ENCODE measurements around the gene CPA2. TPM values are rescaled to one million over a fixed set of nuclear protein-coding genes. Genes with fewer than 3 reads are reported as not detected.
"Not testable (repeated sequence)": the region's sequence is repeated elsewhere in the genome, so short reads cannot be mapped to it uniquely, and the experiment has no call there.

Gene CPA2
- total RNA-seq, 1 experiment from 2014 or later: not detected

- not testable (repeated sequence) for H3K4me3 ChIP-seq; H3K27ac ChIP-seq; H3K36me3 ChIP-seq; H3K9me3 ChIP-seq (replicated peaks); H3K4me1 ChIP-seq (replicated peaks); H3K27me3 ChIP-seq (replicated peaks); DNase-seq (ENCODE audit: low read depth in 1 of 2, low spot score in 2 of 2)
Measured at GRCh38 chr7:130321542-130322229, 55.0 kb downstream of the CPA2 start.

GRCh38 chr7:130322615-130323014 lies 56.0 kb downstream of the CPA2 start:
- H3K4me3 ChIP-seq: no peak overlapping the region
- H3K27ac ChIP-seq: no peak overlapping the region
- H3K36me3 ChIP-seq: no peaks in the 10 kb centered on the region
- H3K4me1 ChIP-seq (replicated peaks): no peaks in the 10 kb centered on the region; the same call in 1 of the 2 replicates
- H3K27me3 ChIP-seq (replicated peaks): no peaks in the 10 kb centered on the region
- H3K9me3 ChIP-seq (replicated peaks): no peaks in the 10 kb centered on the region
- DNase-seq (ENCODE audit: low read depth in 1 of 2, low spot score in 2 of 2): no peak

GRCh38 chr7:130324306-130324943 lies 57.8 kb downstream of the CPA2 start:
- Histone ChIP-seq H3K27me3 (replicated peaks) (no peaks in the 10 kb centered on the region), H3K27ac (no peak overlapping the region), H3K4me3 (no peak overlapping the region), H3K9me3 (replicated peaks) (no peaks in the 10 kb centered on the region), H3K36me3 (no peaks in the 10 kb centered on the region), H3K4me1 (replicated peaks) (no peaks in the 10 kb centered on the region; the same call in 1 of the 2 replicates)
- no peak for DNase-seq (ENCODE audit: low read depth in 1 of 2, low spot score in 2 of 2)

- Histone ChIP-seq H3K27ac (no peak overlapping the region), H3K36me3 (no peaks in the 10 kb centered on the region), H3K4me1 (replicated peaks) (peaks cover 5% of the 10 kb centered on the region; the same call in 1 of the 2 replicates), H3K9me3 (replicated peaks) (no peaks in the 10 kb centered on the region), H3K27me3 (replicated peaks) (no peaks in the 10 kb centered on the region), H3K4me3 (no peak overlapping the region)
- no peak for DNase-seq (ENCODE audit: low read depth in 1 of 2, low spot score in 2 of 2)
Measured at GRCh38 chr7:130329681-130330080, 63.0 kb downstream of the CPA2 start.

GRCh38 chr7:130332259-130333053 lies 65.8 kb downstream of the CPA2 start:
- H3K4me3 ChIP-seq: no peak overlapping the region
- H3K27me3 ChIP-seq (replicated peaks): no peaks in the 10 kb centered on the region
- no peaks in the 10 kb centered on the region for H3K9me3 ChIP-seq (replicated peaks)
- no peaks in the 10 kb centered on the region for H3K36me3 ChIP-seq
- no peak overlapping the region for H3K27ac ChIP-seq
- H3K4me1 ChIP-seq (replicated peaks): peaks cover 7% of the 10 kb centered on the region; the same call in 1 of the 2 replicates
- DNase-seq (ENCODE audit: low read depth in 1 of 2, low spot score in 2 of 2): no peak

GRCh38 chr7:130333832-130334231 lies 67.2 kb downstream of the CPA2 start:
- H3K27me3 ChIP-seq (replicated peaks): no peaks in the 10 kb centered on the region
- peaks cover 7% of the 10 kb centered on the region; the same call in 1 of the 2 replicates for H3K4me1 ChIP-seq (replicated peaks)
- H3K9me3 ChIP-seq (replicated peaks): no peaks in the 10 kb centered on the region
- DNase-seq (ENCODE audit: low read depth in 1 of 2, low spot score in 2 of 2): no peak
- H3K27ac ChIP-seq: no peak overlapping the region
- H3K4me3 ChIP-seq: no peak overlapping the region
- H3K36me3 ChIP-seq: no peaks in the 10 kb centered on the region

- no peaks in the 10 kb centered on the region for H3K36me3 ChIP-seq
- no peak overlapping the region for H3K4me3 ChIP-seq
- DNase-seq (ENCODE audit: low read depth in 1 of 2, low spot score in 2 of 2): no peak
- H3K4me1 ChIP-seq (replicated peaks): peaks cover 7% of the 10 kb centered on the region; the same call in 1 of the 2 replicates
- H3K27ac ChIP-seq: no peak overlapping the region
- no peaks in the 10 kb centered on the region for H3K9me3 ChIP-seq (replicated peaks)
- H3K27me3 ChIP-seq (replicated peaks): no peaks in the 10 kb centered on the region
Measured at GRCh38 chr7:130334274-130334673, 67.6 kb downstream of the CPA2 start.

GRCh38 chr7:130337410-130337971 lies 70.8 kb downstream of the CPA2 start:
- Histone ChIP-seq H3K27me3 (replicated peaks) (no peaks in the 10 kb centered on the region), H3K27ac (no peak overlapping the region), H3K36me3 (no peaks in the 10 kb centered on the region), H3K4me1 (replicated peaks) (peaks cover 7% of the 10 kb centered on the region; the same call in 1 of the 2 replicates), H3K9me3 (replicated peaks) (no peaks in the 10 kb centered on the region), H3K4me3 (no peak overlapping the region)
- no peak for DNase-seq (ENCODE audit: low read depth in 1 of 2, low spot score in 2 of 2)

GRCh38 chr7:130338233-130338632 lies 71.6 kb downstream of the CPA2 start:
- H3K27me3 ChIP-seq (replicated peaks): no peaks in the 10 kb centered on the region
- no peak overlapping the region for H3K27ac ChIP-seq
- no peaks in the 10 kb centered on the region for H3K36me3 ChIP-seq
- peaks cover 7% of the 10 kb centered on the region; the same call in 1 of the 2 replicates for H3K4me1 ChIP-seq (replicated peaks)
- DNase-seq (ENCODE audit: low read depth in 1 of 2, low spot score in 2 of 2): no peak
- H3K4me3 ChIP-seq: no peak overlapping the region
- H3K9me3 ChIP-seq (replicated peaks): no peaks in the 10 kb centered on the region

Other genes with a start within 250 kb of the CPA2 start
- 29.4 and 55.1 TPM in 2 replicates for gene ZC3HC1, start 215.5 kb upstream of the CPA2 start, total RNA-seq (2014; rRNA removed; shearing (Covaris generic))
- 15.9 and 23.0 TPM in 2 replicates for gene KLHDC10, start 196.3 kb upstream of the CPA2 start, total RNA-seq (2014; rRNA removed; shearing (Covaris generic))
- gene TMEM209, start 61.5 kb upstream of the CPA2 start, total RNA-seq (2014; rRNA removed; shearing (Covaris generic)): 15.6 and 24.6 TPM in 2 replicates
- not detected in 2 replicates for gene SSMEM1, start 59.0 kb upstream of the CPA2 start, total RNA-seq (2014; rRNA removed; shearing (Covaris generic))
- gene CPA4, start 26.3 kb downstream of the CPA2 start, total RNA-seq (2014; rRNA removed; shearing (Covaris generic)): 12.0 and 14.7 TPM in 2 replicates
- gene CPA5, start 78.0 kb downstream of the CPA2 start, total RNA-seq (2014; rRNA removed; shearing (Covaris generic)): 0.87 TPM in 1 of 2 replicates, not detected in the other
- gene CPA1, start 113.6 kb downstream of the CPA2 start, total RNA-seq (2014; rRNA removed; shearing (Covaris generic)): not detected in 2 replicates
- gene CEP41, start 174.2 kb downstream of the CPA2 start, total RNA-seq (2014; rRNA removed; shearing (Covaris generic)): 20.4 and 21.6 TPM in 2 replicates
- 149 and 223 TPM in 2 replicates for gene MEST, start 225.2 kb downstream of the CPA2 start, total RNA-seq (2014; rRNA removed; shearing (Covaris generic))